ENCODE results near the gene ABCA12. TPM values are rescaled to one million over a fixed set of nuclear protein-coding genes. Genes with fewer than 3 reads are reported as not detected.

Gene ABCA12
- total RNA-seq, 1 experiment from 2014 or later: 0.03 TPM

DNA sequence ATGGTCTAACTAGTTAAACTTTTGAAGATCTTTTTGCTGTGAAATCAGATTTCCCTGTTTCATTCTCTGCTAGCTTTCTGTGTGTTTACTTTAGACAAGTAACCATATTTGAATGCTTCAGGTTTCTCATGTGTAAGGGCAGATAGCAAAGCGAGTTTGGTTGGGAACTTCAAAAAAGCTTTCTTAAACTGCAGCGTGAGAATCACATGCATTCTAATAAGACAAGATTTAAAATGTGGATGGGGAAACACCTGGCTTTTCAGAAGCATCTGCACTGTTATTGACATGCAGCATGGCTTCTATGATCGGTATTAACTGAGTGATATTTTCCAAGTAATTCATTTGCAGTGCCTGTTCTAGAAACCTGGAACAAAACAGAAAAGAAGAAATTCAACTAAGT lies 119.3 kb downstream of the ABCA12 start:
- TF ChIP-seq CTCF (IDR thresholded peaks at IDR 0.05): no peak
- TF ChIP-seq TCF7L2 (IDR thresholded peaks at IDR 0.05; ENCODE audit: low read depth, low read length): no peak
- TF ChIP-seq POLR2AphosphoS5 (IDR thresholded peaks at IDR 0.05; ENCODE audit: low read depth, low read length): no peak
- TF ChIP-seq SIN3A (IDR thresholded peaks at IDR 0.05; ENCODE audit: borderline replicate concordance, insufficient read depth, low read depth, low read length): no peak
- TF ChIP-seq, protein P1, sequence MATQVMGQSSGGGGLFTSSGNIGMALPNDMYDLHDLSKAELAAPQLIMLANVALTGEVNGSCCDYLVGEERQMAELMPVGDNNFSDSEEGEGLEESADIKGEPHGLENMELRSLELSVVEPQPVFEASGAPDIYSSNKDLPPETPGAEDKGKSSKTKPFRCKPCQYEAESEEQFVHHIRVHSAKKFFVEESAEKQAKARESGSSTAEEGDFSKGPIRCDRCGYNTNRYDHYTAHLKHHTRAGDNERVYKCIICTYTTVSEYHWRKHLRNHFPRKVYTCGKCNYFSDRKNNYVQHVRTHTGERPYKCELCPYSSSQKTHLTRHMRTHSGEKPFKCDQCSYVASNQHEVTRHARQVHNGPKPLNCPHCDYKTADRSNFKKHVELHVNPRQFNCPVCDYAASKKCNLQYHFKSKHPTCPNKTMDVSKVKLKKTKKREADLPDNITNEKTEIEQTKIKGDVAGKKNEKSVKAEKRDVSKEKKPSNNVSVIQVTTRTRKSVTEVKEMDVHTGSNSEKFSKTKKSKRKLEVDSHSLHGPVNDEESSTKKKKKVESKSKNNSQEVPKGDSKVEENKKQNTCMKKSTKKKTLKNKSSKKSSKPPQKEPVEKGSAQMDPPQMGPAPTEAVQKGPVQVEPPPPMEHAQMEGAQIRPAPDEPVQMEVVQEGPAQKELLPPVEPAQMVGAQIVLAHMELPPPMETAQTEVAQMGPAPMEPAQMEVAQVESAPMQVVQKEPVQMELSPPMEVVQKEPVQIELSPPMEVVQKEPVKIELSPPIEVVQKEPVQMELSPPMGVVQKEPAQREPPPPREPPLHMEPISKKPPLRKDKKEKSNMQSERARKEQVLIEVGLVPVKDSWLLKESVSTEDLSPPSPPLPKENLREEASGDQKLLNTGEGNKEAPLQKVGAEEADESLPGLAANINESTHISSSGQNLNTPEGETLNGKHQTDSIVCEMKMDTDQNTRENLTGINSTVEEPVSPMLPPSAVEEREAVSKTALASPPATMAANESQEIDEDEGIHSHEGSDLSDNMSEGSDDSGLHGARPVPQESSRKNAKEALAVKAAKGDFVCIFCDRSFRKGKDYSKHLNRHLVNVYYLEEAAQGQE (IDR thresholded peaks at IDR 0.05; ENCODE audit: insufficient read depth in 1 of 2, low read depth in 2 of 2, low read length in 1 of 2): no peak
- no peak overlapping the region for H3K4me3 ChIP-seq (ENCODE audit: low read depth in 2 of 2, low read length in 2 of 2)
- no peaks in the 10 kb centered on the region for H3K9me3 ChIP-seq (ENCODE audit: control insufficient read depth, insufficient read depth, low read depth, low read length)
- no peaks in the 10 kb centered on the region for H3K4me1 ChIP-seq (ENCODE audit: control insufficient read depth, insufficient read depth, low read length)
- no peak overlapping the region for H3K27ac ChIP-seq (ENCODE audit: low read length)
- no peak for ATAC-seq
- CTCF ChIA-PET: no interaction called here
- POLR2A ChIA-PET: no interaction called here
- H3K27me3 ChIP-seq (ENCODE audit: control insufficient read depth, insufficient read depth, low read length): no peaks in the 10 kb centered on the region
- no TSS peak for BruUV-seq (replicated peaks)
- DNase-seq (ENCODE audit: low read depth, low spot score): no peak
- H3K36me3 ChIP-seq (ENCODE audit: control insufficient read depth, insufficient read depth, low read length): no peaks in the 10 kb centered on the region
- intact Hi-C loops (cut with micrococcal nuclease; ENCODE audit: unreplicated experiment): no loop called here
- in situ Hi-C loops (cut with HindIII; ENCODE audit: low pct_unique_long_range_greater_than_20kb, low sequenced_read_pairs): no loop called here

DNA sequence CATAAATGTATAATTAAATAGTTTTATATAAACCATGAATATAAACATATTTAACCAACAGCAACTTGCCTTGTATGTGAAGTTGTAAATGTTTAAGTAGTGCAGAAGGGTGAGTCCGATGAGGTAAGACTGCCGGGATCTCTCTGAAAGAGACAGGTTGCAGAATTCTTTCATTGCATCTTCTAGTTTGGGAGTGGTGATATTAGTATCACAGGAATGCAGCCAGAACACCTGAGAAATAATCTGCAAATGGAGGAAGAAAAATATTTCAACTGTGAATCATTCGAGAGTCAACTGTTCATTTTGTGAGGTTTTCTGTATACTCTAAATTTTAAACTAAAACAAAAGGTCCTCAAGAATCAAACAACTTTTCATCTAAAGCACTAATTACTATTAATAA lies 123.0 kb downstream of the ABCA12 start:
- POLR2A ChIA-PET: no interaction called here
- ATAC-seq (no peak), DNase-seq (ENCODE audit: low read depth, low spot score) (no peak)
- no TSS peak for BruUV-seq (replicated peaks)
- Histone ChIP-seq H3K27ac (ENCODE audit: low read length) (no peak overlapping the region), H3K27me3 (ENCODE audit: control insufficient read depth, insufficient read depth, low read length) (no peaks in the 10 kb centered on the region), H3K36me3 (ENCODE audit: control insufficient read depth, insufficient read depth, low read length) (no peaks in the 10 kb centered on the region), H3K4me1 (ENCODE audit: control insufficient read depth, insufficient read depth, low read length) (no peaks in the 10 kb centered on the region), H3K9me3 (ENCODE audit: control insufficient read depth, insufficient read depth, low read depth, low read length) (no peaks in the 10 kb centered on the region), H3K4me3 (ENCODE audit: low read depth in 2 of 2, low read length in 2 of 2) (no peak overlapping the region)
- intact Hi-C loops (cut with micrococcal nuclease; ENCODE audit: unreplicated experiment) (no loop called here), in situ Hi-C loops (cut with HindIII; ENCODE audit: low pct_unique_long_range_greater_than_20kb, low sequenced_read_pairs) (no loop called here)
- TF ChIP-seq, protein P1 (IDR thresholded peaks at IDR 0.05; ENCODE audit: insufficient read depth in 1 of 2, low read depth in 2 of 2, low read length in 1 of 2): no peak
- TF ChIP-seq CTCF (IDR thresholded peaks at IDR 0.05) (no peak), POLR2AphosphoS5 (IDR thresholded peaks at IDR 0.05; ENCODE audit: low read depth, low read length) (no peak)
- CTCF ChIA-PET: no interaction called here

Measured in Panc1 (cell line).